ENCODE measurements around the gene TIE1. TPM values are rescaled to one million over a fixed set of nuclear protein-coding genes. Genes with fewer than 3 reads are reported as not detected.

Gene TIE1
- 0.94 and 10.9 TPM in 2 replicates for total RNA-seq

- DNase-seq (ENCODE audit: low read depth): no peak
Observed at GRCh38 chr1:43300378-43301094, at the start of gene TIE1. TSS of gene TIE1 (plus strand) at chr1:43300982. CDS start at chr1:43301072, 90 bp downstream.

GRCh38 chr1:43251024-43251423 is 49.8 kb upstream of the TIE1 start:
- no peak for DNase-seq (ENCODE audit: low read depth)

DNA sequence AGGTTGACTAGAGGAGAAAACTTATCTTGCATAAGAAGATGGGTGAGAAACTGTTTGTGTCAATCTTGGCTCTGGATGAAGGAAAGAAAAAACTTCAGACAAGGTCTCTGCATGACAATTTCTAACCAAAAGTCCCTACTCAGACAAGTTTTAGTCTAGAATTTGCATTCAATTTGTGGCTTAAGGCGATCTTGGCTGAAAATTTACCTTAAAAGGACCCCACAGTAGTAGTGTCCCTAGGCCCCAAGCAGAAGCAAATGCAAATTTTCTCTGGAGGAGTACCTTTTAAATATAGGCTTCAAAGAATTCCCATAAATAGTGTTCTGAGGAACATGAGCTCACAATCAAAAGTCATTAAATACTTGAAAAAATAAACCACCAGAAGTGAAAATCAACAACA is 48.6 kb upstream of the TIE1 start:
- no peak for DNase-seq (ENCODE audit: low read depth)

DNA sequence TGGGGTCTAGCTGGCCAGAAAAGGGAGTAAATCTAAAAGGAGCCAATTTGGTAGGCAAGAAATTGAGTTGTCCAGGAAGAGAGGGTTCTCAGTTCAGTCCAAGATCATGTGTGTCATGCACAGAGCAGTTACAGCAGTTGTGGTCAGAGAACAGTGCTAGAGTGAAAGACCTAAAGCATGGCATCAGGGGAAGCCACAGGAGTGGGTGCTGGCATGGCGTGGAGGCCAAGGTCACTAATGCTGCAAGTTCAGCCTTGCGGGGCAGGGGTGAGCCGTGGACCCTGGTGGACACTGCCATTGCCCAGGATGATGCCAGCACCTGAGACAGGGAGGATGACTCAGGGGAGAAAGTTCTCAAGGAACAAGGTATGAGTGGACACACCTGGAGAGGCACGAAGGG is 47.6 kb upstream of the TIE1 start:
- DNase-seq (ENCODE audit: low read depth): no peak

DNA sequence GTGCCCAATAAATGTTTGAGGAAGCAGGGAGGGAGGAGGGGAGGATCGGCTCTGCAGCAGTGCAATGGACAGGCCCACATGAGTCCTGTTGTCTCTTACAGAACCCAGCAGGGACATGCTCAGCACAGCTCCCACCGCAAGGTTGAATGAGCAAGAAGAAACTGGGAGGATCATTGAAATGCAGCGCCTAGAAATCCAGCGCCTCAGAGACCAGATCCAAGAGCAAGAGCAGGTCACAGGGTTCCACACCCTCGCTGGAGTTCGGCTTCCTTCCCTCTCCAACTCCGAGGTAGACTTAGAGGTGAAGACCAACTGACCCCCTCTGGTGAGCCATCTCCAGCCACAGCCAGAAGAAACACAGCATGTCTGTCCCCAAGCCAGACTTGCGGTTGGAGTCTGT is 46.9 kb upstream of the TIE1 start:
- no peak for DNase-seq (ENCODE audit: low read depth)

DNA sequence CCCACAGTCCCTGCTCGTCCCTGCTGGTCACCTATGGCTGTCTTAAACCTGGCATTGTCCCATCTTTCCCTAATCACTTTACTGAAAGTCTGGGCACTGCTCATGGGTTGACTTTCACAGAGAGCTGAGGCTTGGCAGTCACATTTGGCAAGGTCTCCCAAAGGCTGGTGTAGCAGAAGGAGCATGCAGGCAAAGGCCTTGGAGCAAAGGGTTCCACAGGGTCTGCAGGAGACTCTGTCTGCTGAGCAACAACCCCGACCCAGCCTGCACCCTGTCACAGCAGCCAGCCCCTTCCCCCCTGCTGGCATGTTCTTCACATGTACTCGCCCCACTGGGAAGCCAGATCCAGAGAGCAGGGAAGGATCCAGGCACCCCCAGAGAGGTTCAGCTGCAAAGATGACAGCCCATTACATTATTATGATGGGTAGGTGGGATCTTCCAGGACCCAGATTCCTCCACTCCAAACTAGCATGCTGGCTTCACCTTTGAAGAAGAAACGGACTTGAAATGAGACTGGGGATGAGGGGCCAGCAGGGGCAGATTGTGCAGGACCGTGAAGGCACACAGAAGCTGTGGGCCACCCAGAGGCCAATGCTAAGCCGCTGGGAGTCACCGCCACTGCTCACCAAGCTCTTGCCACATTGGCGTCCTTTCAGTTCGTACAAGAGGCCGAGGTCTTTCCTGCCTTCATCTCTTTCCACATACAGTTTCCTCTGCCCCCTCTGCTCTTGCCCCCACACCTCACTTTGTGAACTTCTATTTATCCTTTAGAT is 45.2 kb upstream of the TIE1 start:
- DNase-seq (ENCODE audit: low read depth): no peak

- peak; percentile 46 for DNase-seq (ENCODE audit: low read depth)
Observed at GRCh38 chr1:43256675-43257570, 43.9 kb upstream of the TIE1 start.

DNA sequence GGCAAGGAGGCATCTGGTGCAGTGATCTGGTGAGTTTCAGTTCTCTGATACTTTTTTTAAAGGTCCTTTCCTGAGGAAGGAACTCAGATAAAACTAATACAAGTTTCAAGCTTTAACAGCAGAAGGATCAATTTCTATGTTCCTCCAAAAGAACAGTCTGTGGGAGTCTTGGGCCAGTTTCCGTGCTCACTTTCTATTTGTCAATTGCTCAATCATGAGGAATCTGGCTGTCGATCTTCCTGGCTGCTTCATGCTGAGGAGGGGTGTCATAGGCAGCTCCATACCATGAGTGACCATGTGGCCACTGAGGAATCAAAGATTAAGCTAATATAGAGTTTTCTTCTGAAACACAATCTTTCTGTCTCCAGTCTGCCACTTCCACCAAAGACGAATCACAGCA is 42.4 kb upstream of the TIE1 start:
- no peak for DNase-seq (ENCODE audit: low read depth)

- DNase-seq (ENCODE audit: low read depth): peak; percentile 29
Observed at GRCh38 chr1:43265431-43265830, 35.4 kb upstream of the TIE1 start.

DNA sequence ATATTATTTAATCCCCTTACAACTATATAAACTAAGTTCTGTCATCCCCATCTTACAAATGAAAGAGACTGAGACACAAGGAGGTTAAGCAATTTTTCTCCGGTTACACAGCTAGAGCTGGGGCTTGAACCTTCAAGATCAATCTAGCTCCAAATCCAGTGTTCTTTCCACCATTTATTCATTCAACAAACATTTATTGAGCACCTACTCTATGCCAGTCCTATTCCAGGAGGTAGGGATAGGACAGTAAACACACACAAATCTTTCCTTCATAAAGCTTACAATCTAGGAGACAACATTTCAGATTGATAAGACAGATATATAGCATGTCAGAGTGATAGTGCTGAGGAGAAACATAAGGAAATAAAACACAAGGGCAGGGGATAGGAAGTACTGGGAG is 33.9 kb upstream of the TIE1 start:
- no peak for DNase-seq (ENCODE audit: low read depth)

DNA sequence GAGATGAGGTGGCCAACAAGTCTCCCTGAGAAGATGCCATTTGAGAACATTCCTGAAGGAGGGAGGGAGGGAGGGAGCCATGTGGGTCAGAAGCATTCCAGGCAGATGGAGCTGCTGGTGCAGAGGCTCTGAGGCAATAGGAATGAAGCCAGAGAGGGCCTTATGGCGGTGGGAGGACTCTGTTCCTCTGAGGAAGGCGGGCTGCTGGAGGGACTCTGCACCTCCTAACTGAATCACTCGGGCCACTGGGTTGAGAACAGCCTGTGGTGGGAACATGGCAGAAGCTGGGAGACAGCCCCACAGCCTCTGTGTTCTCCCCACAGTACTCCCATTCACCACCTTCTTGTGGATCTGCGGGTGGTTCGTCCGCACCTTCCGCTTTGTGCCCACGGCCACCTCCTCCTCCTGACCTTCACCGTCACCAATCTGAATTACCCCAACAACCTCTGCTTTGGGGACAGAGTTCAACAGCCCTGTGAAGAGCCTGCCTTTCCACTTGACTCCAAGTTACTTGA is 33.4 kb upstream of the TIE1 start:
- peak; percentile 36 for DNase-seq (ENCODE audit: low read depth)

DNA sequence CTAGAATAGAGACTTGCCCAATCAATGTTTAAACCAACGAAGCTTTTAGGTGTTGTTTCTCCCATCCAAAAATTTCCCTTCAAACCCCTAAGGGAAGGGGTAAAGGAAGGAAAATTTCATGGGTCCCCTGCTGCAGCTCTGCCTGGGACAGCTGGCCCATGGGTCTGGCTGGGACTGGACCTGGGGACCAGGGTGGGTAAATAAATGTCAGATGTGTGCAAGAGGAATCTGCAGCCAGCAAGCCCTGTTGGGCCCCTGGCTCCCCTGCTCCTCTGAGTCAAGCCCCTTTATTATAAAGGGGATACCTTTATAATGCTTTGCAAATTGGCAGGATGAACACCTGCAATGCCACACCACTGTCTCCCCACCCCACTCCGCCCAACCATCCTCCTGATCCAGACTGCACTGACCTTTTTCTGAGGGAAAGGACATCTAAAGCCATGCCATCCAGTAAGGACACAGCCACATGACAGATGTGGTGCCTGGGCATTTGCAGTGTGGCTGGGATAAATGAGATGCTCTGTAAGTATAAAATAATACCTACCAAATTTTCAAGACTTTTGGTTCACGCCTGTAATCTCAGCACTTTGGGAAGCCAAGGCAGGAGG is 32.9 kb upstream of the TIE1 start:
- DNase-seq (ENCODE audit: low read depth): no peak

DNA sequence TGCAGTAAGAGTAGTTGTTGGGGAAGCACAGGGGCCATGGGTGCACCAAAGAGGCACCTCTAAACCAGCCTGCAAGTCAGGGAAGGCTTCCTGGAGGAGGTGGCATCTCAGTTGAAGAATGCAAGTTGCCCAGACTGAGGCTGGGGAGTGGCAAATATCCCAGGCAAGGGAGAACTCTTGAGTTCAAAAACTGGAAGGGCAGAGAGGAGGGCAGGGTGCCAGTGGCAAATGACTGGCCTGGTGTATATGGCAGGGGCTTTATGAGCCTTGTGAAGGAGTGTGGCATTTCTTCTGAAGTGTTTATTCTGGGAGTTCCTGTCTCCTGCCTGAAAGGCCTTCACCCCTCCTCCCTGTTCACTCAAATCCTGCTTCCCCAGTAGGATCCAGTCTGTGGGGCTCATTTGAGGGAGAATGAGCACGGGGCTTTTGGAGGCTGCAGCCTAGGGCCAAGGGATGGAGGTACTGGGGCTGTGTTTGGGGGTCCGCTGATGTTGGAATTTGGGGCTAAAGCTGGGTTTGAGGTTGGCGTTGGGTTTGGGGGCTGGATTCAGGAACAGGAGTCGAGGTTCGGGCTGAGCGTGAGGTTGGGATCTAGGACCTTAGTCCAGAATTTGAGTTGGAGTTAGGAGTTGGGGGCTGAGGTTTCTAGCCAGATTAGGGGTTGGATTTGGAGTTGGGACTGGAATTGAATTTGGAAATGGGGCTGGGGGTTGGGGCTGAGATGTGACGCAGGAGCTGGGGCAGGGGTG is 31.0 kb upstream of the TIE1 start, which contains the start of gene TMEM125:
Gene TMEM125 (plus strand): TSS at position 357 of the 749 bp plus-strand sequence. CDS start 2,740 bp downstream, outside the sequence.
- no peak for DNase-seq (ENCODE audit: low read depth)

DNA sequence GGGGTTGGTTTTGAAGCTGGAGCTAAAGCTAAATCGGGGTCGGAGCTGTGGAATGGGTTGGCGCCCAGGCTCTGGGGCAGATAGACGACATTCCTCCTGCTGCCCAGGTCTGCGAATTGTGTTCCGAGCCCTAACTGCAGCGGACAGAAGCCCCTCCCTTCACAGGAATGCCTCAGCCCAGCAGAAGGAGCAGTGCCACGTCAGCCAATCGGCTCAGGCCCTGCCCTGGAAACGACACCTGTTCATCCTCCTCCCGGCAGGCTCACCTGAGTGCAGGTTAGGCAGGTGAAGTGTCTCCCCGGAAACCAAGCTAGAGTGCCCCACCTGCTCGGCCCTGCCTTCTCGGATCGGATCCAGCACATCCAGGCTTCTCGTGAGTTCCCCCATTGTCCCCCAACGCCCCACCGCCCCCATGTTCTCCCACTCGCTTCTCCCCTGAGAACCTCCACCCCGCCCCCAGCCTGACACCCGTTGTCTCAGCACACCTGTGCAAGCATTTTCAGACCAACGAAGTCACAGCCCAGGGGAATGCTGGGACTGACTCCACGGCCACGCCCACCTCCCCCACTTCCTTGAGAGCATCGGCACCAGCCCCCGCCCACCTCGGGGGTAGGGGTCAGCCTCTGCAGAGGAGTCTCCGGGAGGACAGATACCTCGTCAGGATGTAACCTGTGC is 30.2 kb upstream of the TIE1 start:
- DNase-seq (ENCODE audit: low read depth): peak; percentile 45

DNA sequence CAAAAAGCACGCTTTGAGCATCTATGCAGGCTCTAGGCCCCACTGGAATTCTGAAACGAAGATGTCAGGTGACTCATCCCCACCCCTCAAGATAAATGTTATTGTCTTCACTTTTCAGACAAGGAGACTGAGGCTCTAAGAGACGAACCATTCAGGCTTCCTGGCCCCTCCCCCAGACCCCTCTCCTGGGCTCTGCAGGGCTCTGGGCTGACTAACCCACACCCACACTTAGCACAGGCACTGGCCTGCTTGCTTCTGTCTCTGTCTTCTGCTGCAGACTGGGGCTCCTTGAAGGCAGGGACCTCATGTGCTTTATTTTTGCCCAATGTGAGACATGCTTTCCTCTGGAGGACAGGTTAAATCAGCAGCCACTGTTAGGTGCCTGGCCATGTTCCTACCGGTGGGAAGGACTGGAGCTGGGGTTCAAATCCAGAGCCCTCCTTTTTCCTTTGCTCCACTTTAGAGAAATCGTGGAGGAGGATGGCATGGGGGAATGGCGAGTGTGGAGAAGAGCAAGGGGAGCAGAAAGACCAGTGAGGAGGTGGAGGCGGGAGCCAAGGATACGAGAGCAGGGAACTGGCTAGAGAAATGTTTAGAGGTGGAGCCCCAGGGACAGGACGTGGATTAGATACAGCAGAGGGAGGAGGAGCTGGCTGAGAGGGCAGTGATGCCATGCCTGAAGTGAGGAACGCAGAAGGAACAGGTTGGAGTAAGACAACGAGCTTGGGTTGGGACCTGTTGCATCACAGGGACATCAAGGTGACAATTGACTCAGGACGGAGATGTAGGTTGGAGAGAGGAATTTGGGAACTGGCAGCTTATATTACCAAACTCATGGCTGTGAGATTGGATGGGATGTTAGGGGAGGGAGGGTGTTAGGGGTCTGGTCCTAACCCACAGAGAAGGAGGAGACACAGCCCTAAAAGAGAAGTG is 29.3 kb upstream of the TIE1 start:
- DNase-seq (ENCODE audit: low read depth): no peak

- DNase-seq (ENCODE audit: low read depth): no peak
Observed at GRCh38 chr1:43272161-43272560, 28.6 kb upstream of the TIE1 start.

DNA sequence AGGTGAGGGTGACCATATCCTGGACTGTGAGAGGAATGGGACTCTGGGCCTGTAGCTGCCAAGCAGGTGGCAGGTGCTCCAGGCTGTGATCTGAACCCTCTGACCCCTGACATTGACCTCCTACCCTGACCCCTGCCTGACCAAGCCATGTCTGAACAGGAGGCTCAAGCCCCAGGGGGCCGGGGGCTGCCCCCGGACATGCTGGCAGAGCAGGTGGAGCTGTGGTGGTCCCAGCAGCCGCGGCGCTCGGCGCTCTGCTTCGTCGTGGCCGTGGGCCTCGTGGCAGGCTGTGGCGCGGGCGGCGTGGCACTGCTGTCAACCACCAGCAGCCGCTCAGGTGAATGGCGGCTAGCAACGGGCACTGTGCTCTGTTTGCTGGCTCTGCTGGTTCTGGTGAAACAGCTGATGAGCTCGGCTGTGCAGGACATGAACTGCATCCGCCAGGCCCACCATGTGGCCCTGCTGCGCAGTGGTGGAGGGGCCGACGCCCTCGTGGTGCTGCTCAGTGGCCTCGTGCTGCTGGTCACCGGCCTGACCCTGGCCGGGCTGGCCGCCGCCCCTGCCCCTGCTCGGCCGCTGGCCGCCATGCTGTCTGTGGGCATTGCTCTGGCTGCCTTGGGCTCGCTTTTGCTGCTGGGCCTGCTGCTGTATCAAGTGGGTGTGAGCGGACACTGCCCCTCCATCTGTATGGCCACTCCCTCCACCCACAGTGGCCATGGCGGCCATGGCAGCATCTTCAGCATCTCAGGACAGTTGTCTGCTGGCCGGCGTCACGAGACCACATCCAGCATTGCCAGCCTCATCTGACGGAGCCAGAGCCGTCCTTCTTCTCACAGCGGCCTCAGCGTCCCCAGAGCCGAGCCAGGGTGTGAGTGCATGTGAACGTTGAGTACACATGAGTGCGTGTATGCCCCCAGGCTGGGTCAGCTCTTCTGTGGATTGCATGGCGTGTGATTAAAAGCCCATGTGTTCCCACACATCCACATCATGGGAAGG is 27.9 kb upstream of the TIE1 start:
- DNase-seq (ENCODE audit: low read depth): no peak

GRCh38 chr1:43273708-43274107 is 27.1 kb upstream of the TIE1 start:
- no peak for DNase-seq (ENCODE audit: low read depth)

Measured in renal cortical epithelial cell (primary cell).